Ecto neural progenitor cell (in vitro differentiated cells): Measurements from ENCODE around the gene GATA3.

Source experiments
- DNase-seq: peaks from one replicate; pipeline ENCODE4 v3.0.0-alpha.2; 2018; ENCODE audit warnings: low spot score

The GATA3 gene

GRCh38 chr10:8064436-8064835 is 9.9 kb downstream of the GATA3 start:
- DNase-seq = no peak

- DNase-seq = no peak
Measured at GRCh38 chr10:8065651-8066050, 11.2 kb downstream of the GATA3 start.

GRCh38 chr10:8066124-8066523 is 11.6 kb downstream of the GATA3 start:
- no peak for DNase-seq

GRCh38 chr10:8066797-8067196 is 12.3 kb downstream of the GATA3 start:
- no peak for DNase-seq

DNA sequence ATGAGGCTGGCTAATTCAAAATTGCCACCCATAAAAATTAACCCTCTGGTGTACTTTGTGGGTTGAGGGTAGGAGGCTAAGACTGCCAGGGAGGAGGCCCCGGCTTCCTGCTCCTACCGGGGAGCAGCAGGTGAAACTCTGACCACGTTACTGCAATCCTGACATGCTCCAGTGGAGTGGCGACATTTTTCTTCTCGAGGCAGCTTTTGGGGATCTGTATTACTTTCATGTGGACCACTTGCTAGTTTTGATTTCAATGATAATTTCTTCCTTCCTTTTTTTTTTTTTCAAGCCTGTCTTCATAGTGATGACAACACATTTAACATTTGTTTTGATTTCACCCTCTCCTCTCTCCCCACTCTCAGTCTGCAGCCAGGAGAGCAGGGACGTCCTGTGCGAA is 14.6 kb downstream of the GATA3 start:
- DNase-seq = no peak

DNA sequence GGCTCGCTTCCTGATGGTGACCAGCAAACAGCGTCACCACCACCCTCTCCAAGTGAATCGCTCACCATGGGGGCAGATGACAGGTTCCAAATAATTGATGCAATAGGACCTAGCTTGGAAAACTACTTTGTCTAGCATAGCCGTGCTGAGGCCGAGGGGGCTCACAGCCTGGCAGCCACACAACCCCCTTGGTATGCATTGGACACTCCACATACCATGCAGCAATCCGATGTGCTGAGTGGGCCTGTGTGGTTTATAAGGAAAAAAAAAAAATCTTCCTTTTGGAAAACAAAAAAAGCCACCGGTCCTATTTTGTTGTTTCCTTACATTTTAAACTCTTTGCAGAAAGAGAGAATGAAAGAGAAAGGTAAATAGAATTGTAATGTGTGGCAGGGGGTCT is 15.1 kb downstream of the GATA3 start:
- DNase-seq = no peak

GRCh38 chr10:8070440-8070839 is 16.0 kb downstream of the GATA3 start:
- no peak for DNase-seq

- no peak for DNase-seq
Measured at GRCh38 chr10:8071006-8071405, 16.5 kb downstream of the GATA3 start.

GRCh38 chr10:8071666-8072065 is 17.2 kb downstream of the GATA3 start:
- no peak for DNase-seq

DNA sequence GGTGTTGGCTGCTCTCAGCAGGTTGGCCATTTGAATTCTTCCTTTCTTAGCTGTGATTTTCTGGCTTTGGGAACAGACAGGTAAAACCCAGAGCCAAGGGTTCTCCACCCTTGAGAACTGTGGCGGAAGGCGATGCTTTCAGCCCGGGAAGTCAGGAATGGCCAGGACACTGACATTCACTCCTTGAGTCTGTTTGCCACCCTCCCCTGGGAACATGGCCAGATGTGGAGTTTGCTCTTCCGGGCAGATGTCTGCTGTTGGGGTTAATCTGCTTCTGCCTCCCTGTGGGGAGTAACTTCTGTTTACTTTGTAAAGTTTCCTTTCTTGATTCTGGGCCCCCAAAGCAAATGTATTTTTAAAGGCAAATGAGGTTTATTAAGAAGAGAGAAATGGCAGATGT is 17.7 kb downstream of the GATA3 start:
- DNase-seq = no peak

GRCh38 chr10:8073691-8074416 is 19.4 kb downstream of the GATA3 start:
- DNase-seq = no peak

DNA sequence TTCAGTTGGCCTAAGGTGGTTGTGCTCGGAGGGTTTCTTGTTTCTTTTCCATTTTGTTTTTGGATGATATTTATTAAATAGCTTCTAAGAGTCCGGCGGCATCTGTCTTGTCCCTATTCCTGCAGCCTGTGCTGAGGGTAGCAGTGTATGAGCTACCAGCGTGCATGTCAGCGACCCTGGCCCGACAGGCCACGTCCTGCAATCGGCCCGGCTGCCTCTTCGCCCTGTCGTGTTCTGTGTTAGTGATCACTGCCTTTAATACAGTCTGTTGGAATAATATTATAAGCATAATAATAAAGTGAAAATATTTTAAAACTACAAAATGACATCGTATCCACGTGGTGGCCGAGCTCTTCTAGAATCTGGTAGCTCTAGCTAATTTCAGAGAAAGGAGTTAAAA is 20.4 kb downstream of the GATA3 start:
- no peak for DNase-seq

- no peak for DNase-seq
Measured at GRCh38 chr10:8075282-8076260, 21.1 kb downstream of the GATA3 start.

GRCh38 chr10:8076933-8077332 is 22.4 kb downstream of the GATA3 start:
- no peak for DNase-seq

DNA sequence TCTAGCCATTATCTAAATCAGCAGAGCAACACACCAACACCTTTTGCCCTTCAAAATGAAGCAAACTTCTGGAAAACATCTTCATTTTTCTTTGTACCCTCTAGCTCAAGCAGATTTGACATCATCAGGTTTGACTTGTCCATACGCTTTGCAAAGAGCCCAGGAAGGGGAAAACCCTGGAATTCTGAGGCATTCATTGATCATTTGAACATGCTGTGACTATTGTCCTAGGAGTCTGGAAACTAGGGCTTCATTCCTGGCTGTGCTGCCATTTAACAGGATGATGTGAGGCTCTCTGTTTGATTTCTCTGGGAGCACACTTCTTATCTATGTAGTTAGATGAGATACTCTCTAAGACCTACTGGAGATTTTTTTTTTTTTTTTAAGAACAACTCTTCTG is 23.5 kb downstream of the GATA3 start:
- DNase-seq = no peak

- no peak for DNase-seq
Measured at GRCh38 chr10:8079126-8079525, 24.6 kb downstream of the GATA3 start.

DNA sequence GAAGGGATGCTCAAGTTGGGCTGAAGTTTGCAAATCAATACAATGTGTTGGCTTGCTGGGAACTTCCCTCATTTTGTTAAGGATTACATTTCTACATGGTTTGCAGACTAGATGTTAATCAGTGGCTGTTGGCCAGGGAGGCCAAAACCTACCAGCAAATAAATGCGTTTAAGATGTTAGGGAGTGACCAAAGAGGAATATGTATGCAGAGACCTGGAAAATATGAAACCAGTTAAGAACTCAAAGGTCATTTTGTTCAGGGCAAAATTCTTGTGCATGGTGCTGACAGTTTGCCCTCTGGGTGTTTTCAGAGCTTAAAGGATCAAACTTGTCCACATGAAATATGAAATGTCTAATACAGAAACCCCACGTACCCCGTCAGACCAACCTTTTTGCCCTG is 30.3 kb downstream of the GATA3 start:
- no peak for DNase-seq

- DNase-seq = no peak
Measured at GRCh38 chr10:8085251-8085650, 30.8 kb downstream of the GATA3 start.

DNA sequence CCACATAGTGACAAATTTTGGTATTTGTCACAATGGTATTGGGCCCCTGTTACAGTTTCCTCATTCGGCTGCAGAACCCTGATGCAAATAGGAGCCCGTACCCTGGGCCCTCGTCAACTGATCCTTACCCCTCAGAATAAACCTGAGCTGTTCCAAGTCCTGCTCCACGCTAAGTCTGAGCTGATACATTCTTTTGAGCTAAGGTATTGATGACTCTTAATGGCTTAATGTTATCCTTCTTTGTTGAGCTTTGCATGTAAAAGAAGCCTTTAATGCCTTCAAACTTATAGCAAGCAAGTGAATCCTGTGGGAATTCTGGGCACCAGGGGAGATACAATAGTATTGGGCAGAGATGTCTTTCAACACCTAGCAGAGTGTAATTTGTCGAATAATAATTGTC is 31.8 kb downstream of the GATA3 start:
- DNase-seq = no peak

DNA sequence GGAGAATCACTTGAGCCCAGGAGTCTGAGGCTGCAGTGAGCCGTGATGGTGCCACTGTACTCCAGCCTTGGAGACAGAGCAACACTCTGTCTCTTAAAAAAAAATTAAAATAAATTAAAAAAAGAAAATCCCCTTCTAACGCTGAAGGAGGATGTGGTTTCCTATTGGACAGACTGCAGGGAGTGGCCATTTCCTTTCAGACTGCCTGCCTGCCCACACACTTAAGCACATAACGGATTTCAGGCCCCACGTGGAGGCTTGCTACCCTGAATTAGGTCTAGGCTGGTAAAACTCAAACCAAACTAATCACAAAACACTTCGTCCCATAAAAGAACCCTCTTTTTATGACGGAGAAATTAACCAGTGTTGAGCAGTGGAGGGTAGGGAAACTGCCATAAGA is 34.0 kb downstream of the GATA3 start:
- DNase-seq = no peak

DNA sequence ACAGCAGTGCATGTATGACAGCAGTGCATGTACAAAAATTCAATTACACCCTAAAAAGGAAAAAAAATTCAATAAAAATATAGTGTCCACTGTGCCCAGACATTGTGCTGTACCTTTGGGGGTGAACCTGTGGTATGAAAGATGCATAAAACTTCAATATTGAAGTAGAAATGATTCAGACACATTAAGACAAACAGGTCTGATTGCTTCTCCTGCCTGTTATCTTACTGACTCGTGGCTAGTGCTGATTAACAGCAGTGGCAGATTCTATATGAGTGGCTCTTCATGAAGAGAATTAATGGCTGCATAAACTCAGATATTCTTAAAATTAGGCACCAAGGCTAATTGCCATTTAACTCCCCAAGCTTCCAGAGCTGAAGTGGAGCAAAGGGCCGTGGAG is 37.9 kb downstream of the GATA3 start:
- no peak for DNase-seq

DNA sequence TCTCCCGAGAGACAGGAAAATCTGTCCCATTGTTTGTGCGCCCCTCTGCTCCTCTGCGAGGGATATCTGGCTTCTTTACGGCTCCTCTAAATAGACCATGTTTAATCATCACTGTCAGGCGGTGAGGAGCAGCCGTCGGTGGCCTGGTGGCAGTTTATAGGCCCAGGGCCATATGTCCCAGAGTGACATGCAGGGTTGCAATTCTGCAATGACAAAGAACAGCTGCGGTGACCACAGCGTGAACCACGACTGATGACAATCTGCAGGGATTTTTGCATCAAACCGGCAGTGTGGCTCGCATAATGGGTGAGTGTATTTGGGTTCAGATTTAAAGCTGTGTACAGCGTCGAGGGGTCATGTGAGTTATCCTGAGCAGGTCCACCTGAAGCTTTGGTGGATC is 41.5 kb downstream of the GATA3 start:
- DNase-seq = no peak

GRCh38 chr10:8096931-8097330 is 42.4 kb downstream of the GATA3 start:
- DNase-seq = no peak
